HepG2 (cell line): Measurements from ENCODE around the gene MRLN. TPM values are rescaled to one million over a fixed set of nuclear protein-coding genes. Genes with fewer than 3 reads are reported as not detected.

Experiments
- ATAC-seq: fragments of 200-7000 bp; cut with Tn5 transposase; 3 replicates; pipeline ENCODE4 v1.9.1; 2020; ENCODE audit warnings: mild to moderate bottlenecking, moderate library complexity
- BruUV-seq: library from RNA; stranded (reverse); fragments of 400-500 nt; replicated peaks from 2 replicates; lab custom pipeline; 2021; lab: Mats Ljungman, UMichigan
- CTCF ChIA-PET: fragments of 300-600 bp; formaldehyde crosslinking; extraction: SDS; loops from one replicate; lab custom pipeline; 2021; ENCODE audit warnings: low total read pairs, inconsistent platforms, low intra/inter-chr PET ratio; lab: Yijun Ruan, JAX
- POLR2A ChIA-PET: fragments of 350-600 bp; sonication (Branson Sonifier 250); formaldehyde crosslinking; loops from one replicate; lab custom pipeline; 2020; ENCODE audit warnings: antibody characterized with exemption, inconsistent platforms; lab: Yijun Ruan, JAX
- DNase-seq: peaks from one replicate; pipeline ENCODE4 v3.0.0-alpha.2; 2015; ENCODE audit warnings: low spot score
- FAIRE-seq: peaks from 3 replicates; lab custom pipeline; 2011; peaks lifted over from hg19 to GRCh38; lab: Jason Lieb, UNC
- H2AFZ ChIP-seq: one replicate; pipeline ENCODE4 v1.6.1; 2011; ENCODE audit warnings: low read length, inconsistent platforms
- H3K27ac ChIP-seq: fragments of 300-600 bp; 3 replicates; pipeline ENCODE4 v1.8.0; 2011; ENCODE audit warnings: mixed run types, mild to moderate bottlenecking, mixed read lengths, low read length, inconsistent platforms; ENCODE audit not compliant: insufficient read depth; ENCODE audit errors: extremely low read length
- H3K27me3 ChIP-seq, 2 experiments: fragments of 200-600 bp in 1 of 2; 2 replicates in 1 of 2; 3 replicates in 1 of 2; pipeline versions ENCODE4 v1.6.0 to v1.8.0; 2011; ENCODE audit warnings: low read length in 2 of 2, mild to moderate bottlenecking in 2 of 2, moderate library complexity in 2 of 2, inconsistent platforms in 1 of 2; ENCODE audit not compliant: insufficient read depth in 2 of 2, control insufficient read depth in 1 of 2
- H3K36me3 ChIP-seq, 2 experiments: fragments of 200-600 bp in 1 of 2; replicated peaks in 1 of 2; 2 replicates in 1 of 2; 3 replicates in 1 of 2; pipeline versions ENCODE4 v1.5.1 to v1.8.0; 2011; ENCODE audit warnings: low read length in 2 of 2, inconsistent platforms in 1 of 2; ENCODE audit not compliant: insufficient read depth in 2 of 2, control insufficient read depth in 1 of 2
- H3K4me1 ChIP-seq: 2 replicates; pipeline ENCODE4 v1.5.1; 2012; ENCODE audit warnings: low read length, inconsistent platforms; ENCODE audit not compliant: insufficient read depth
- H3K4me2 ChIP-seq: 2 replicates; pipeline ENCODE4 v1.6.0; 2011; ENCODE audit warnings: low read depth, low read length, inconsistent platforms
- H3K4me3 ChIP-seq, 3 experiments: fragments of 200-600 bp in 1 of 3; sonication (generic), shearing (Covaris generic) in 1 of 3; replicated peaks in 1 of 3; 2 replicates each; pipeline ENCODE4 v1.5.1; 2011 to 2016; ENCODE audit warnings: low read length in 3 of 3, inconsistent platforms in 2 of 3, low read depth in 2 of 3, mild to moderate bottlenecking in 2 of 3, control low read depth in 1 of 3, mixed read lengths in 1 of 3; ENCODE audit not compliant: insufficient read depth in 1 of 3
- H3K79me2 ChIP-seq: one replicate; pipeline ENCODE4 v1.6.1; 2011; ENCODE audit warnings: low read length, inconsistent platforms; ENCODE audit not compliant: insufficient read depth
- H3K9ac ChIP-seq: 2 replicates; pipeline ENCODE4 v1.6.0; 2011; ENCODE audit warnings: mild to moderate bottlenecking, low read depth, low read length, inconsistent platforms; ENCODE audit not compliant: insufficient read depth
- H3K9me3 ChIP-seq: 2 replicates; pipeline ENCODE4 v1.5.1; 2012; ENCODE audit warnings: mild to moderate bottlenecking, low read length
- H4K20me1 ChIP-seq: 2 replicates; pipeline ENCODE4 v1.6.0; 2011; ENCODE audit warnings: inconsistent platforms, mild to moderate bottlenecking, low read length, moderate library complexity; ENCODE audit not compliant: insufficient read depth
- ARHGAP35 ChIP-seq: sonication (generic); formaldehyde crosslinking; IDR thresholded peaks from 2 replicates; pipeline ENCODE4 v1.9.0; 2022; ENCODE audit warnings: mild to moderate bottlenecking, inconsistent platforms, moderate library complexity, missing genetic modification reagents, borderline replicate concordance
- NR1H2 ChIP-seq: sonication (generic); formaldehyde crosslinking; IDR thresholded peaks from 2 replicates; pipeline ENCODE4 v1.8.1; 2022; ENCODE audit warnings: low read depth, missing genetic modification reagents, borderline replicate concordance
- ZBTB40 ChIP-seq, 2 experiments: fragments of 450-650 bp in 1 of 2; sonication (generic) in 1 of 2; formaldehyde crosslinking in 1 of 2; IDR thresholded peaks; 2 replicates each; pipeline versions ENCODE4 v1.6.1 to v1.8.0; 2016 to 2022; ENCODE audit warnings: antibody characterized with exemption in 1 of 2, mild to moderate bottlenecking in 1 of 2, missing genetic modification reagents in 1 of 2
- WGBS: methylation state at CpG from one replicate; pipeline ENCODE4 v1.1.6; 2017; ENCODE audit warnings: low lambda C conversion rate; 5-methylcytosine and 5-hydroxymethylcytosine counted together
- in situ Hi-C: cut with HindIII; loops from 2 replicates; pipeline ENCODE4 v1.10.0; 2017; ENCODE audit warnings: low pct_unique_long_range_greater_than_20kb; ENCODE audit not compliant: extremely low pct_ligation_motif_present
- intact Hi-C: fragments of 100-400 bp; cut with micrococcal nuclease; formaldehyde crosslinking; loops from one replicate; pipeline ENCODE4 v1.10.0; 2022; ENCODE audit not compliant: unreplicated experiment
- polyA plus RNA-seq, 8 experiments: library from polyadenylated mRNA; depleted of rRNA in 3 of 8; stranded (reverse) in 7 of 8; unstranded in 1 of 8; fragments of >200 nt; fragmentation: Illumina TruSeq in 4 of 8; extraction: Trizol in 4 of 8; gene quantifications; 2 replicates each; pipeline versions ENCODE4 v1.2.1 to v1.2.3, GENCODE V29; 2011 to 2016; ENCODE audit warnings: low read depth in 4 of 8, missing spikeins in 1 of 8, mixed read lengths in 1 of 8; ENCODE audit not compliant: insufficient read depth in 1 of 8
- total RNA-seq, 5 experiments: library from RNA; depleted of rRNA; stranded (reverse); fragments of >200 nt; fragmentation: Illumina TruSeq; extraction: Trizol; gene quantifications; 2 replicates each; pipeline ENCODE4 v1.2.3, GENCODE V29; 2016; ENCODE audit warnings: low read depth in 1 of 5

Gene MRLN
- total and polyA plus RNA-seq, 2 of the 13 experiments (the other 11 are each of a cell fraction or from before 2014, with no cell fraction given): not detected

GRCh38 chr10:59741048-59741447, 12.2 kb downstream of the MRLN start:
- TF ChIP-seq NR1H2 (CRISPR knock-in tag): no peak
- no peak for DNase-seq
- H4K20me1 ChIP-seq: no peaks in the 10 kb centered on the region
- no peak overlapping the region for H3K4me2 ChIP-seq
- no peak overlapping the region for H2AFZ ChIP-seq
- ChIA-PET POLR2A (no interaction called here), CTCF (no interaction called here)
- H3K27ac ChIP-seq: no peak overlapping the region
- H3K4me3 ChIP-seq: no peak overlapping the region
- H3K9ac ChIP-seq: no peak overlapping the region
- H3K9me3 ChIP-seq: no peaks in the 10 kb centered on the region
- H3K79me2 ChIP-seq: no peaks in the 10 kb centered on the region
- ATAC-seq: no peak
- in situ Hi-C loops (no loop called here), intact Hi-C loops (no loop called here)
- BruUV-seq: no TSS peak
- no peaks in the 10 kb centered on the region for H3K36me3 ChIP-seq
- no peak for FAIRE-seq
- no peaks in the 10 kb centered on the region for H3K27me3 ChIP-seq
- peaks cover 7% of the 10 kb centered on the region for H3K4me1 ChIP-seq

- no peak overlapping the region for H3K4me2 ChIP-seq
These were observed 16.5 kb downstream of the MRLN start for GRCh38 chr10:59736749-59737148.

More at GRCh38 chr10:59736749-59737148, 16.5 kb downstream of the MRLN start:
- WGBS: 47% methylated on average over 1 of the region's 1 CpG
- no peaks in the 10 kb centered on the region for H3K79me2 ChIP-seq
- POLR2A ChIA-PET: no interaction called here
- in situ Hi-C loops: no loop called here
- no peak overlapping the region for H3K9ac ChIP-seq
- TF ChIP-seq ARHGAP35 (CRISPR knock-in tag) (no peak), ZBTB40 (IDR thresholded peaks at IDR 0.05) (no peak), ZBTB40 (CRISPR knock-in tag; IDR thresholded peaks at IDR 0.05) (no peak)
- intact Hi-C loops: no loop called here
- peaks cover 17% of the 10 kb centered on the region for H3K4me1 ChIP-seq
- no TSS peak for BruUV-seq
- no peaks in the 10 kb centered on the region for H3K9me3 ChIP-seq
- CTCF ChIA-PET: no interaction called here
- no peaks in the 10 kb centered on the region for H4K20me1 ChIP-seq
- no peaks in the 10 kb centered on the region for H3K36me3 ChIP-seq
- no peak overlapping the region for H3K4me3 ChIP-seq
- no peaks in the 10 kb centered on the region; a peak in 1 of 5 replicates for H3K27me3 ChIP-seq
- ATAC-seq (no peak), FAIRE-seq (no peak), DNase-seq (no peak)
- H2AFZ ChIP-seq: no peak overlapping the region
- H3K27ac ChIP-seq: no peak overlapping the region
